OCI-LY7 (cell line): ENCODE data around the gene SUMF2. TPM values are rescaled to one million over a fixed set of nuclear protein-coding genes. Genes with fewer than 3 reads are reported as not detected.
A peak's percentile ranks its signal among the peaks of the same experiment; 100 is the strongest.
"Not testable (repeated sequence)": the region's sequence is repeated elsewhere in the genome, so short reads cannot be mapped to it uniquely, and the experiment has no call there.

Experiments
- Bru-seq: library from RNA; stranded (reverse); fragments of 400-500 nt; gene quantifications from one replicate; lab custom pipeline; 2021; lab: Mats Ljungman, UMichigan
- BruChase-seq, 2 experiments: library from RNA; stranded (reverse); fragments of 400-500 nt; gene quantifications; one replicate each; lab custom pipeline; 2021; lab: Mats Ljungman, UMichigan
- BruUV-seq: library from RNA; stranded (reverse); fragments of 400-500 nt; replicated peaks from 2 replicates; lab custom pipeline; 2021; lab: Mats Ljungman, UMichigan
- CTCF ChIA-PET: fragments of 300-600 bp; sonication (Branson Sonifier 250); formaldehyde crosslinking; loops from one replicate; lab custom pipeline; 2022; ENCODE audit warnings: antibody characterized with exemption; ENCODE audit not compliant: unreplicated experiment; lab: Charles Lee
- POLR2A ChIA-PET: fragments of 300-600 bp; sonication (Branson Sonifier 250); formaldehyde crosslinking; loops from one replicate; lab custom pipeline; 2022; ENCODE audit warnings: antibody characterized with exemption; lab: Charles Lee
- DNase-seq: peaks from one replicate; pipeline ENCODE4 v3.0.0-alpha.2; 2015; ENCODE audit warnings: low spot score
- H2AFZ ChIP-seq: fragments of 200-600 bp; sonication (generic), shearing (Covaris generic); 2 replicates; pipeline ENCODE4 v1.6.1; 2014; ENCODE audit warnings: mild to moderate bottlenecking, antibody characterized with exemption, low read length, moderate library complexity
- H3K27ac ChIP-seq: fragments of 200-600 bp; sonication (generic); 2 replicates; pipeline ENCODE4 v1.5.1; 2014; ENCODE audit warnings: mixed run types, low read depth, mild to moderate bottlenecking, moderate library complexity, low read length, inconsistent platforms; ENCODE audit not compliant: poor library complexity, severe bottlenecking
- H3K36me3 ChIP-seq: fragments of 200-600 bp; sonication (generic); 2 replicates; pipeline ENCODE4 v1.6.1; 2014; ENCODE audit warnings: mild to moderate bottlenecking, antibody characterized with exemption, low read length, moderate library complexity, mixed read lengths; ENCODE audit not compliant: insufficient read depth
- H3K4me1 ChIP-seq: fragments of 200-600 bp; sonication (generic); 2 replicates; pipeline ENCODE4 v1.5.1; 2014; ENCODE audit warnings: mild to moderate bottlenecking, low read length; ENCODE audit not compliant: insufficient read depth, poor library complexity, severe bottlenecking
- H3K4me2 ChIP-seq: fragments of 200-600 bp; sonication (generic); 2 replicates; pipeline ENCODE4 v1.6.1; 2014; ENCODE audit warnings: mild to moderate bottlenecking, low read length
- H3K4me3 ChIP-seq: fragments of 200-600 bp; sonication (generic); 2 replicates; pipeline ENCODE4 v1.5.1; 2014; ENCODE audit warnings: mild to moderate bottlenecking, low read depth, low read length; ENCODE audit not compliant: poor library complexity, severe bottlenecking
- H3K79me2 ChIP-seq: fragments of 200-600 bp; sonication (generic); 2 replicates; pipeline ENCODE4 v1.6.1; 2016; ENCODE audit warnings: low read depth, mild to moderate bottlenecking, low read length, moderate library complexity, mixed read lengths; ENCODE audit not compliant: insufficient read depth
- H3K9me2 ChIP-seq: fragments of 200-600 bp; sonication (generic); 2 replicates; pipeline ENCODE4 v1.6.1; 2016; ENCODE audit warnings: mild to moderate bottlenecking, low read length, mixed read lengths; ENCODE audit not compliant: insufficient read depth
- H3K9me3 ChIP-seq: fragments of 200-600 bp; sonication (generic); 2 replicates; pipeline ENCODE4 v1.6.1; 2014; ENCODE audit warnings: mild to moderate bottlenecking, mixed run types, low read length, mixed read lengths
- H4K20me1 ChIP-seq: fragments of 200-600 bp; sonication (generic); 2 replicates; pipeline ENCODE4 v1.6.1; 2014; ENCODE audit warnings: mild to moderate bottlenecking, antibody characterized with exemption, low read length, moderate library complexity, mixed read lengths; ENCODE audit not compliant: insufficient read depth
- CTCF ChIP-seq: fragments of 200-600 bp; sonication (generic); conservative IDR thresholded peaks from 2 replicates; pipeline ENCODE4 v1.5.1; 2014; ENCODE audit warnings: mild to moderate bottlenecking, antibody characterized with exemption, low read length, moderate library complexity, mixed read lengths
- EZH2phosphoT487 ChIP-seq: fragments of 200-600 bp; sonication (generic); IDR thresholded peaks from 2 replicates; pipeline ENCODE4 v1.6.1; 2018; ENCODE audit warnings: low read depth, borderline replicate concordance, mild to moderate bottlenecking, mixed run types, antibody characterized with exemption, low read length, moderate library complexity, mixed read lengths
- intact Hi-C: fragments of 100-400 bp; cut with micrococcal nuclease; formaldehyde crosslinking; loops from one replicate; pipeline ENCODE4 v1.10.0; 2022; ENCODE audit not compliant: unreplicated experiment
- long read RNA-seq: library from polyadenylated mRNA; stranded (forward); transcript quantifications from one replicate; pipeline ENCODE4 v2.0.0, GENCODE V29; 2022
- total RNA-seq, 2 experiments: library from RNA; depleted of rRNA in 1 of 2; stranded (reverse); fragments of >200 nt in 1 of 2; shearing (Covaris generic) in 1 of 2; gene quantifications; 2 replicates each; pipeline ENCODE4 v1.2.3, GENCODE V29; 2014 to 2022

The SUMF2 gene
- total RNA-seq (2014; rRNA removed; shearing (Covaris generic)) (46.4 and 60.8 TPM in 2 replicates), total RNA-seq (2022) (107 and 110 TPM in 2 replicates), Bru-seq, nascent RNA (percentile 78 among the genes with signal in this experiment), BruChase-seq, experiment 1, labeled RNA remaining after a 6-hour chase (percentile 82 among the genes with signal in this experiment), BruChase-seq, experiment 2, labeled RNA remaining after a 2-hour chase (percentile 75 among the genes with signal in this experiment)
- long read RNA-seq, transcript SUMF2-204 (8 exons, 1,683 nt): minor isoform, 7 of 133 reads
- long read RNA-seq, transcript SUMF2-208 (9 exons, 2,052 nt): major isoform, 75 of 133 reads
- long read RNA-seq, transcript SUMF2-216 (3 exons, 1,195 nt): minor isoform, 10 of 133 reads
- long read RNA-seq, partial matches to known transcripts: 5 of 133 reads
- long read RNA-seq, other reads (novel, unspliced or antisense): 27 of 133 reads

DNA sequence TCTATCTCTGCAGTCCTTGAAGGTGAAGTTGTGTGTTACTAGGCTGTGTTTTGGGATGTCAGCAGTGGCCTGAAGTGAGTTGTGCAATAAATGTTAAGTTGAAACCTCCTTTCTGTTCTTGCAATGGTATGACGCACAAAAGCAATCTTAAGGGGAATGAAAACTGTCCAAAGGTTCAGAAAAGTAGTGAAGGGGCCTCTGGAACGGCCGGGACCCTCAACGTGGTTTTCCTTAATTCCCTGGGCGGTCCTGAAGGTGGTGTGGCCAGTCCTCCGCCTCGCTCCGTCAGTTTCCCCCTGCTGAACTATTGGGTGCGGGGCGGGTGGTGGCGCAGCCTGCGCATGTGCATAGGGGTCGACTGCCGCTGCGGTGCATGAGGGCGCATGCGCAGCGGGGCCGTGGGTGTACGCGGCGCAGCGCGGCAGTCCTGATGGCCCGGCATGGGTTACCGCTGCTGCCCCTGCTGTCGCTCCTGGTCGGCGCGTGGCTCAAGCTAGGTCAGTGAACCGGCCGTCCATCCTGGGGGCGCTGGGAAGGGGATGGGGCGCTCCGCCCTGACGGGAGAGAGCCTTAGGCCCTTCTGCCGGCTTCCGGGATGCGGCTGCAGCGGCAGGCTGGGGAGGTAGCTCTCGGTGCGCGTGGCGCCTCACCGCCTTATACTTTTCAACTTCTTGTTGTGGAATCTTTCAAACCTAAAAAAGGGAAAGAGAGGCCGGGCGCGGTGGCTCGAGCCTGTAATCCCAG is at the start of gene SUMF2:
TSS of gene SUMF2 (plus strand) at position 405 of the 744 bp plus-strand sequence. CDS start at position 431, 26 bp downstream.
- 0 out of 2 replicates have a peak, but pooled peaks cover 6% of the 10 kb centered on the region for H4K20me1 ChIP-seq
- H3K4me3 ChIP-seq: peak within 1 kb of the TSS; percentile 91
- peaks cover 69% of the 10 kb centered on the region for H3K36me3 ChIP-seq
- CTCF ChIA-PET: no interaction called here
- H2AFZ ChIP-seq: peak within 1 kb of the TSS; percentile 52
- H3K27ac ChIP-seq: peak within 1 kb of the TSS; percentile 79
- peaks cover 26% of the 10 kb centered on the region for H3K79me2 ChIP-seq
- H3K4me2 ChIP-seq: peak within 1 kb of the TSS; percentile 83
- POLR2A ChIA-PET: interaction anchor here (0.9 to 4.9 kb wide), 8 partner anchors 8 to 43 kb away, joined by 3 to 46 read pairs (median 6); partner anchors contain the start of genes CCT6A, CHCHD2 and PSPH
- H3K9me3 ChIP-seq: no peaks in the 10 kb centered on the region
- intact Hi-C loops: loop anchor here (1.0 to 10.0 kb wide), 2 partner anchors 13 to 699 kb away; partner anchors contain the start of genes CCT6A, LANCL2 and PSPH
- peak; percentile 93 for DNase-seq
- BruUV-seq: no TSS peak
- no peak for TF ChIP-seq EZH2phosphoT487
- 0 out of 2 replicates have a peak, but pooled peaks have one; percentile 31 for TF ChIP-seq CTCF
- no peaks in the 10 kb centered on the region for H3K9me2 ChIP-seq
- peaks cover 26% of the 10 kb centered on the region for H3K4me1 ChIP-seq

GRCh38 chr7:56017015-56017414 is 47.1 kb upstream of the SUMF2 start:
- H2AFZ ChIP-seq, intact Hi-C loops, H4K20me1 ChIP-seq, H3K79me2 ChIP-seq, H3K4me3 ChIP-seq, CTCF ChIA-PET, H3K4me1 ChIP-seq, DNase-seq, H3K9me3 ChIP-seq, BruUV-seq, H3K4me2 ChIP-seq, H3K9me2 ChIP-seq, H3K27ac ChIP-seq: not testable (repeated sequence)
- POLR2A ChIA-PET: interaction anchor here (0.6 to 1.3 kb wide), 5 partner anchors 17 to 937 kb away, joined by 3 to 6 read pairs (median 4); partner anchors contain the start of genes CCT6A, NIPSNAP2 and PSPH
- peaks cover 74% of the 10 kb centered on the region for H3K36me3 ChIP-seq

DNA sequence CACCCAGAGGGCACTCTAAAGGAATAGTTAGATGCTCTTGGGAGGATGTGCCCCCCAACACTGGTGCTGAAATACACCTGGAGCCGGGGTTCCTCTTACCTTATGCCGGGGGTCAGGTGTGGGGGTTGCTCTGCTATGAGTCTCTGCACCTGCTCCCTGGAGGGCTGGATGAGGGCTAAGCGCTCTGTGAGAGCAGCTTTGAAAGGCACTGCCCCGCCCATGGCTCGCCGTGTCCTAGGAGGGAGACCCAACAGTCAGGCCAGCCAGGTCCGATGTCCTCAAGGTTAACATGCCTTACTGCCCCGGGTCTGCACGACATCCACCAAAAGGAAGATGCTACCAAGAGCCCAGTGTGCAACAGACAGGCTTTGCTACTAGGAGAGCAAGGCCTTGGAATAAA is 44.6 kb upstream of the SUMF2 start:
- H3K9me2 ChIP-seq: no peaks in the 10 kb centered on the region
- no peak overlapping the region for H3K4me2 ChIP-seq
- H4K20me1 ChIP-seq: no peaks in the 10 kb centered on the region
- H3K9me3 ChIP-seq: no peaks in the 10 kb centered on the region
- intact Hi-C loops: no loop called here
- no TSS peak for BruUV-seq
- no peaks in the 10 kb centered on the region for H3K4me1 ChIP-seq
- no peak overlapping the region for H3K27ac ChIP-seq
- no peak overlapping the region for H2AFZ ChIP-seq
- ChIA-PET POLR2A (no interaction called here), CTCF (no interaction called here)
- no peak overlapping the region for H3K4me3 ChIP-seq
- no peaks in the 10 kb centered on the region for H3K79me2 ChIP-seq
- DNase-seq: no peak
- H3K36me3 ChIP-seq: peaks cover 69% of the 10 kb centered on the region
- TF ChIP-seq EZH2phosphoT487 (no peak), CTCF (no peak)
